ENCODE data around the gene TENM3. TPM values are rescaled to one million over a fixed set of nuclear protein-coding genes. Genes with fewer than 3 reads are reported as not detected.

The TENM3 gene
- total RNA-seq, 1 donor from 2014 or later = 2.8 TPM

DNA sequence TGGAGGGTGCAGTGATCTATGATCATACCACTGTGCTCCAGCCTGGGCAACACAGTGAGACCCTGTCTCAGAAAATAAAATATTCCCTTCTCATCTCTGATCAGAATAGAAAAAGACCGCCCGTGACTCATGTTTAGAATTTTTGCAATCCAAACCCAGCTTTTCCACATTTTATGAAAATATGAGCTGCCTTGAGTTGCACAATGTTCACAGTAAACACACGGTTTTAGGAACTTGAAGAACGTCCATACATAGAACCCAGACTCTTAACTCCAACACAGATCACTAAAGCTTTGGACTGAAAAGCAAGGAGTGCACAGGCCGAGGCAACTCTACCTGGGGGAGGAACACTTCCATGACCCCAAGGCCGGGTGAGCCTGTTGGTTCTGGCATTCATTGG lies 305.0 kb downstream of the TENM3 start:
- no peaks in the 10 kb centered on the region for H3K9me3 ChIP-seq
- H3K4me3 ChIP-seq = no peak overlapping the region
- H3K36me3 ChIP-seq = no peaks in the 10 kb centered on the region
- no peaks in the 10 kb centered on the region for H3K4me1 ChIP-seq
- TF ChIP-seq, protein P1, sequence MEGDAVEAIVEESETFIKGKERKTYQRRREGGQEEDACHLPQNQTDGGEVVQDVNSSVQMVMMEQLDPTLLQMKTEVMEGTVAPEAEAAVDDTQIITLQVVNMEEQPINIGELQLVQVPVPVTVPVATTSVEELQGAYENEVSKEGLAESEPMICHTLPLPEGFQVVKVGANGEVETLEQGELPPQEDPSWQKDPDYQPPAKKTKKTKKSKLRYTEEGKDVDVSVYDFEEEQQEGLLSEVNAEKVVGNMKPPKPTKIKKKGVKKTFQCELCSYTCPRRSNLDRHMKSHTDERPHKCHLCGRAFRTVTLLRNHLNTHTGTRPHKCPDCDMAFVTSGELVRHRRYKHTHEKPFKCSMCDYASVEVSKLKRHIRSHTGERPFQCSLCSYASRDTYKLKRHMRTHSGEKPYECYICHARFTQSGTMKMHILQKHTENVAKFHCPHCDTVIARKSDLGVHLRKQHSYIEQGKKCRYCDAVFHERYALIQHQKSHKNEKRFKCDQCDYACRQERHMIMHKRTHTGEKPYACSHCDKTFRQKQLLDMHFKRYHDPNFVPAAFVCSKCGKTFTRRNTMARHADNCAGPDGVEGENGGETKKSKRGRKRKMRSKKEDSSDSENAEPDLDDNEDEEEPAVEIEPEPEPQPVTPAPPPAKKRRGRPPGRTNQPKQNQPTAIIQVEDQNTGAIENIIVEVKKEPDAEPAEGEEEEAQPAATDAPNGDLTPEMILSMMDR (IDR thresholded peaks at IDR 0.05) = no peak
- H3K27ac ChIP-seq = no peak overlapping the region
- no peaks in the 10 kb centered on the region for H3K27me3 ChIP-seq
- intact Hi-C loops (cut with DNase I) = no loop called here
- no peak for DNase-seq (ENCODE audit: low spot score in 2 of 2)

GRCh38 chr4:182549356-182549755 lies 306.2 kb downstream of the TENM3 start:
- no peaks in the 10 kb centered on the region for H3K9me3 ChIP-seq
- H3K27me3 ChIP-seq = no peaks in the 10 kb centered on the region
- no peaks in the 10 kb centered on the region for H3K4me1 ChIP-seq
- no peaks in the 10 kb centered on the region for H3K36me3 ChIP-seq
- intact Hi-C loops (cut with DNase I) = no loop called here
- H3K27ac ChIP-seq = no peak overlapping the region
- TF ChIP-seq, protein P1 (IDR thresholded peaks at IDR 0.05) = no peak
- no peak for DNase-seq (ENCODE audit: low spot score in 2 of 2)
- H3K4me3 ChIP-seq = no peak overlapping the region

- intact Hi-C loops (cut with DNase I) = no loop called here
- no peak for DNase-seq (ENCODE audit: low spot score in 2 of 2)
- TF ChIP-seq, protein P1 (IDR thresholded peaks at IDR 0.05) = no peak
- Histone ChIP-seq H3K4me3 (no peak overlapping the region), H3K27me3 (no peaks in the 10 kb centered on the region), H3K36me3 (no peaks in the 10 kb centered on the region), H3K9me3 (no peaks in the 10 kb centered on the region), H3K4me1 (no peaks in the 10 kb centered on the region), H3K27ac (no peak overlapping the region)
Measured at GRCh38 chr4:182552948-182553347, 309.7 kb downstream of the TENM3 start.

DNA sequence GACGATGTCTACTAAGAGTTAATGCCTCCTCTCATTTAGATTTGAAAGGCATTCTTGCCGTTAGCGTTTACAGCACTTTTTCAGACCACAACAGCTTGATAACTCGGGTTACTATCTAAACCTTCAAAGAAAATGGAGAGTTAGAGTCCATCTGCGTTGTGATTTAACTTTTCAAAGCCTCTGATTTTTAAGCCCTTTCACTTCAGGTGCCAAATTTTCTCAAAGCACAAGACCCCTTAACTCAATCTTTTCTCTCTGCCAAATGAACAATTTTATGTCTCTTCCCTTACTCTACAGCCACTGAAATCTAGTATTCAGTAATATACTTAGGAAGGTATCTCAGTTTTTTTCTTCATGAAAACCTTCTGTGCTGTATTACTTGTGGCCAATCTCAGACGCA lies 310.5 kb downstream of the TENM3 start:
- H3K4me3 ChIP-seq = no peak overlapping the region

GRCh38 chr4:182554736-182555135 lies 311.5 kb downstream of the TENM3 start:
- intact Hi-C loops (cut with DNase I) = no loop called here
- no peak for DNase-seq (ENCODE audit: low spot score in 2 of 2)
- Histone ChIP-seq H3K36me3 (no peaks in the 10 kb centered on the region), H3K9me3 (no peaks in the 10 kb centered on the region), H3K4me1 (no peaks in the 10 kb centered on the region), H3K27me3 (no peaks in the 10 kb centered on the region), H3K27ac (no peak overlapping the region), H3K4me3 (no peak overlapping the region)
- TF ChIP-seq, protein P1 (IDR thresholded peaks at IDR 0.05) = no peak

More for the DNA sequence above, 310.5 kb downstream of the TENM3 start:
- TF ChIP-seq, protein P1 (IDR thresholded peaks at IDR 0.05) = no peak
- intact Hi-C loops (cut with DNase I) = no loop called here
- H3K4me1 ChIP-seq = no peaks in the 10 kb centered on the region
- H3K9me3 ChIP-seq = no peaks in the 10 kb centered on the region
- no peaks in the 10 kb centered on the region for H3K36me3 ChIP-seq
- no peak for DNase-seq (ENCODE audit: low spot score in 2 of 2)
- H3K27ac ChIP-seq = no peak overlapping the region
- no peaks in the 10 kb centered on the region for H3K27me3 ChIP-seq

GRCh38 chr4:182555997-182556418 lies 312.8 kb downstream of the TENM3 start:
- intact Hi-C loops (cut with DNase I) = no loop called here
- Histone ChIP-seq H3K27ac (no peak overlapping the region), H3K9me3 (no peaks in the 10 kb centered on the region), H3K27me3 (no peaks in the 10 kb centered on the region), H3K4me3 (no peak overlapping the region), H3K36me3 (no peaks in the 10 kb centered on the region), H3K4me1 (no peaks in the 10 kb centered on the region)
- no peak for DNase-seq (ENCODE audit: low spot score in 2 of 2)
- TF ChIP-seq, protein P1 (IDR thresholded peaks at IDR 0.05) = no peak

Measured in ascending aorta (tissue), 2 donors.